ENCODE results near the gene E2F8. TPM values are rescaled to one million over a fixed set of nuclear protein-coding genes. Genes with fewer than 3 reads are reported as not detected.

Gene E2F8
- total and polyA plus RNA-seq, 2 donors (not counting 1 experiment from before 2014, with no cell fraction given) = 0.17 to 0.94 TPM

GRCh38 chr11:19185036-19185435 is 55.7 kb downstream of the E2F8 start:
- Histone ChIP-seq H3K4me1 (ENCODE audit: control insufficient read depth, extremely low read depth, insufficient read depth, low read length) (no peaks in the 10 kb centered on the region), H3K4me2 (ENCODE audit: extremely low read depth, insufficient read depth, low read length) (no peak overlapping the region), H3K36me3 (ENCODE audit: control insufficient read depth, insufficient read depth, low read length) (no peaks in the 10 kb centered on the region), H2AFZ (ENCODE audit: low read length) (no peak overlapping the region), H3K79me2 (ENCODE audit: control insufficient read depth, insufficient read depth, low read length) (no peaks in the 10 kb centered on the region), H3K27ac (ENCODE audit: insufficient read depth, low read length) (no peak overlapping the region), H4K20me1 (ENCODE audit: control insufficient read depth, extremely low read depth, insufficient read depth, low read length) (no peaks in the 10 kb centered on the region), H3K9me3 (ENCODE audit: control insufficient read depth, insufficient read depth, low read depth, low read length) (no peaks in the 10 kb centered on the region), H3K27me3 (ENCODE audit: control insufficient read depth, insufficient read depth, low read length) (no peaks in the 10 kb centered on the region), H3K9ac (ENCODE audit: insufficient read depth, low read length) (no peak overlapping the region), H3K4me3 (replicated peaks in 1 of 4; ENCODE audit: control extremely low read depth in 1 of 4, insufficient read depth in 1 of 4, low read depth in 3 of 4, low read length in 4 of 4) (no peak overlapping the region)
- no peak for DNase-seq (ENCODE audit: low read depth in 2 of 2)
- TF ChIP-seq CTCF (conservative IDR thresholded peaks at IDR 0.05 in 1 of 2, IDR thresholded peaks at IDR 0.05 in 1 of 2; ENCODE audit: low read depth in 1 of 2, low read length in 2 of 2) = no peak
- no peak for TF ChIP-seq EZH2 (IDR thresholded peaks at IDR 0.05; ENCODE audit: low read length, missing control alignments)

- no peak for DNase-seq (ENCODE audit: low read depth in 2 of 2)
- H4K20me1 ChIP-seq (ENCODE audit: control insufficient read depth, extremely low read depth, insufficient read depth, low read length) = no peaks in the 10 kb centered on the region
- no peaks in the 10 kb centered on the region for H3K79me2 ChIP-seq (ENCODE audit: control insufficient read depth, insufficient read depth, low read length)
- no peak overlapping the region for H3K27ac ChIP-seq (ENCODE audit: insufficient read depth, low read length)
- H3K36me3 ChIP-seq (ENCODE audit: control insufficient read depth, insufficient read depth, low read length) = no peaks in the 10 kb centered on the region
- H3K4me2 ChIP-seq (ENCODE audit: extremely low read depth, insufficient read depth, low read length) = no peak overlapping the region
- no peaks in the 10 kb centered on the region for H3K27me3 ChIP-seq (ENCODE audit: control insufficient read depth, insufficient read depth, low read length)
- H3K4me3 ChIP-seq (replicated peaks in 1 of 4; ENCODE audit: control extremely low read depth in 1 of 4, insufficient read depth in 1 of 4, low read depth in 3 of 4, low read length in 4 of 4) = no peak overlapping the region
- no peak overlapping the region for H2AFZ ChIP-seq (ENCODE audit: low read length)
- no peak overlapping the region for H3K9ac ChIP-seq (ENCODE audit: insufficient read depth, low read length)
- H3K9me3 ChIP-seq (ENCODE audit: control insufficient read depth, insufficient read depth, low read depth, low read length) = no peaks in the 10 kb centered on the region
- no peaks in the 10 kb centered on the region for H3K4me1 ChIP-seq (ENCODE audit: control insufficient read depth, extremely low read depth, insufficient read depth, low read length)
- TF ChIP-seq CTCF (conservative IDR thresholded peaks at IDR 0.05 in 1 of 2, IDR thresholded peaks at IDR 0.05 in 1 of 2; ENCODE audit: low read depth in 1 of 2, low read length in 2 of 2) (no peak), EZH2 (IDR thresholded peaks at IDR 0.05; ENCODE audit: low read length, missing control alignments) (no peak)
Measured at GRCh38 chr11:19183646-19184045, 57.1 kb downstream of the E2F8 start.

- no peak overlapping the region for H2AFZ ChIP-seq (ENCODE audit: low read length)
- no peak for TF ChIP-seq CTCF (conservative IDR thresholded peaks at IDR 0.05 in 1 of 2, IDR thresholded peaks at IDR 0.05 in 1 of 2; ENCODE audit: low read depth in 1 of 2, low read length in 2 of 2)
- no peaks in the 10 kb centered on the region for H3K4me1 ChIP-seq (ENCODE audit: control insufficient read depth, extremely low read depth, insufficient read depth, low read length)
- no peaks in the 10 kb centered on the region for H3K36me3 ChIP-seq (ENCODE audit: control insufficient read depth, insufficient read depth, low read length)
- no peak overlapping the region for H3K9ac ChIP-seq (ENCODE audit: insufficient read depth, low read length)
- no peaks in the 10 kb centered on the region for H3K79me2 ChIP-seq (ENCODE audit: control insufficient read depth, insufficient read depth, low read length)
- H3K4me2 ChIP-seq (ENCODE audit: extremely low read depth, insufficient read depth, low read length) = no peak overlapping the region
- no peak overlapping the region for H3K27ac ChIP-seq (ENCODE audit: insufficient read depth, low read length)
- no peak overlapping the region for H3K4me3 ChIP-seq (replicated peaks in 1 of 4; ENCODE audit: control extremely low read depth in 1 of 4, insufficient read depth in 1 of 4, low read depth in 3 of 4, low read length in 4 of 4)
- no peaks in the 10 kb centered on the region for H3K27me3 ChIP-seq (ENCODE audit: control insufficient read depth, insufficient read depth, low read length)
- no peaks in the 10 kb centered on the region for H4K20me1 ChIP-seq (ENCODE audit: control insufficient read depth, extremely low read depth, insufficient read depth, low read length)
- H3K9me3 ChIP-seq (ENCODE audit: control insufficient read depth, insufficient read depth, low read depth, low read length) = no peaks in the 10 kb centered on the region
- DNase-seq (ENCODE audit: low read depth in 2 of 2) = no peak
Measured at GRCh38 chr11:19181531-19182261, 59.0 kb downstream of the E2F8 start.

All from fibroblast of lung (primary cell).